GM20000 (cell line): ENCODE measurements around the gene C7.

ENCODE experiments used
- DNase-seq: peaks from one replicate; pipeline ENCODE4 v3.0.0; 2012; ENCODE audit warnings: low spot score
- CTCF ChIP-seq: IDR thresholded peaks from 2 replicates; pipeline ENCODE4 v1.5.1; 2012; ENCODE audit warnings: mild to moderate bottlenecking, control low read depth; ENCODE audit errors: extremely low read depth, missing control alignments

C7 gene

GRCh38 chr5:40981420-40981819 is 72.1 kb downstream of the C7 start:
- DNase-seq: no peak
- TF ChIP-seq CTCF: no peak

GRCh38 chr5:40983781-40984180 is 74.5 kb downstream of the C7 start:
- no peak for TF ChIP-seq CTCF
- no peak for DNase-seq

GRCh38 chr5:40984884-40985283 is 75.6 kb downstream of the C7 start:
- TF ChIP-seq CTCF: no peak
- DNase-seq: no peak

- no peak for TF ChIP-seq CTCF
- DNase-seq: no peak
Measured at GRCh38 chr5:40985501-40985900, 76.2 kb downstream of the C7 start.

- no peak for DNase-seq
- no peak for TF ChIP-seq CTCF
Measured at GRCh38 chr5:40986666-40987065, 77.4 kb downstream of the C7 start.

GRCh38 chr5:40987349-40987748 is 78.1 kb downstream of the C7 start:
- TF ChIP-seq CTCF: no peak
- DNase-seq: no peak

GRCh38 chr5:40988746-40989510 is 79.6 kb downstream of the C7 start:
- TF ChIP-seq CTCF: no peak
- DNase-seq: no peak
